DND-41 (cell line): ENCODE results near the gene PXMP2.

Source experiments
- EZH2 ChIP-seq: IDR thresholded peaks from 3 replicates; pipeline ENCODE4 v1.6.1; 2012; ENCODE audit warnings: borderline replicate concordance, low read depth, mild to moderate bottlenecking, moderate library complexity, low read length, inconsistent platforms; ENCODE audit not compliant: severe bottlenecking
- TF ChIP-seq, protein P1 (sequence below): IDR thresholded peaks from 2 replicates; pipeline ENCODE4 v1.5.1; 2012; ENCODE audit warnings: borderline replicate concordance, low read length, moderate library complexity, mild to moderate bottlenecking; ENCODE audit not compliant: poor library complexity, severe bottlenecking; ENCODE audit errors: extremely low read depth

DNA sequence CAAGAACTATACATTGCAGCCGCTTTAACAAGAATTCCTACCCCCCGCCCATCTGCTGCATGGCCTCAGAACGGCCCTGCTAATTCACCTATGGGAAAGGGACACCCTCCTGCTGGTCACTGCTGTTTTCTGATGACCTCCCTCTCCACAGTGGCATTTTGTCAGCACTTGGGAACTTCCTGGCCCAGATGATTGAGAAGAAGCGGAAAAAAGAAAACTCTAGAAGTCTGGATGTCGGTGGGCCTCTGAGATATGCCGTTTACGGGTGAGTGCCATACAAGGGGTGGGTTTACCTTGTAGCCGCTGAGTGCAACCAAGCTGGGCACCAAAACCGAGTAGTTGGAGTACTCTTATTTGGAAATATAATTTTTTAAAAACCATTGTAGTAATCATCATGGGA is 2.7 kb downstream of the PXMP2 start:
- TF ChIP-seq, protein P1, sequence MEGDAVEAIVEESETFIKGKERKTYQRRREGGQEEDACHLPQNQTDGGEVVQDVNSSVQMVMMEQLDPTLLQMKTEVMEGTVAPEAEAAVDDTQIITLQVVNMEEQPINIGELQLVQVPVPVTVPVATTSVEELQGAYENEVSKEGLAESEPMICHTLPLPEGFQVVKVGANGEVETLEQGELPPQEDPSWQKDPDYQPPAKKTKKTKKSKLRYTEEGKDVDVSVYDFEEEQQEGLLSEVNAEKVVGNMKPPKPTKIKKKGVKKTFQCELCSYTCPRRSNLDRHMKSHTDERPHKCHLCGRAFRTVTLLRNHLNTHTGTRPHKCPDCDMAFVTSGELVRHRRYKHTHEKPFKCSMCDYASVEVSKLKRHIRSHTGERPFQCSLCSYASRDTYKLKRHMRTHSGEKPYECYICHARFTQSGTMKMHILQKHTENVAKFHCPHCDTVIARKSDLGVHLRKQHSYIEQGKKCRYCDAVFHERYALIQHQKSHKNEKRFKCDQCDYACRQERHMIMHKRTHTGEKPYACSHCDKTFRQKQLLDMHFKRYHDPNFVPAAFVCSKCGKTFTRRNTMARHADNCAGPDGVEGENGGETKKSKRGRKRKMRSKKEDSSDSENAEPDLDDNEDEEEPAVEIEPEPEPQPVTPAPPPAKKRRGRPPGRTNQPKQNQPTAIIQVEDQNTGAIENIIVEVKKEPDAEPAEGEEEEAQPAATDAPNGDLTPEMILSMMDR: no peak
- TF ChIP-seq EZH2: no peak
